ENCODE results near the gene MAPK12. TPM values are rescaled to one million over a fixed set of nuclear protein-coding genes. Genes with fewer than 3 reads are reported as not detected.

Gene MAPK12
- total and polyA plus RNA-seq, 2 donors (not counting 1 experiment from before 2014, with no cell fraction given): 16.4 to 30.1 TPM

DNA sequence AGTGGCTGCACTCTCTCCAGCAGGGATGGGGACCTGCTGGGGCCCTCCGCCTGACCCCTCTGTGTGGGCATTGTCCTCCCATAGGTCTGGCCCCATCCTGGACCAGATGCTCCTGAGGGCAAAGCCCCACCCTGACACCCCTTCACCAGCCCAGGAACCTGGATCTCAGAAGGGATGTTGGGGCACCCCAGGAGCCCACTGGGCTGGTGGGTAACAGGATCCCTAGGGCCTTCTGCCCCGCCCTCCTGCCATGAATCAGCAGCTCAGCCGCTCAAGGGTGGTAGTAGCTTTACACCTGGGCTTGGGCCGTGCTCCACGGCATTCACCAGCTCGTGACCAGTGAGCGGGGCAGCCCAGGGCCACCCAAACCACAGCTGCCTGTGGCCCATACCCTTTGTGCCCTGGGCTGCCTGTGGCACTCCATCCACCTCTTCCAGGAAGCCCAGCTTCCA is 1.0 kb upstream of the MAPK12 start:
- Histone ChIP-seq H3K36me3 (ENCODE audit: control insufficient read depth, insufficient read depth, low read length) (peaks cover 2% of the 10 kb centered on the region), H3K4me3 (replicated peaks in 1 of 4; ENCODE audit: control extremely low read depth in 1 of 4, insufficient read depth in 1 of 4, low read depth in 3 of 4, low read length in 4 of 4) (no peak overlapping the region), H3K4me2 (ENCODE audit: extremely low read depth, insufficient read depth, low read length) (no peak overlapping the region), H3K4me1 (ENCODE audit: control insufficient read depth, extremely low read depth, insufficient read depth, low read length) (peaks cover 6% of the 10 kb centered on the region), H3K9ac (ENCODE audit: insufficient read depth, low read length) (no peak overlapping the region), H3K79me2 (ENCODE audit: control insufficient read depth, insufficient read depth, low read length) (peaks cover 8% of the 10 kb centered on the region), H3K27me3 (ENCODE audit: control insufficient read depth, insufficient read depth, low read length) (no peaks in the 10 kb centered on the region), H4K20me1 (ENCODE audit: control insufficient read depth, extremely low read depth, insufficient read depth, low read length) (no peaks in the 10 kb centered on the region), H3K27ac (ENCODE audit: insufficient read depth, low read length) (no peak overlapping the region), H2AFZ (ENCODE audit: low read length) (no peak overlapping the region), H3K9me3 (ENCODE audit: control insufficient read depth, insufficient read depth, low read depth, low read length) (no peaks in the 10 kb centered on the region)
- no peak for DNase-seq (ENCODE audit: low read depth in 2 of 2)
- TF ChIP-seq EZH2 (IDR thresholded peaks at IDR 0.05; ENCODE audit: low read length, missing control alignments): no peak
- TF ChIP-seq, protein P1, sequence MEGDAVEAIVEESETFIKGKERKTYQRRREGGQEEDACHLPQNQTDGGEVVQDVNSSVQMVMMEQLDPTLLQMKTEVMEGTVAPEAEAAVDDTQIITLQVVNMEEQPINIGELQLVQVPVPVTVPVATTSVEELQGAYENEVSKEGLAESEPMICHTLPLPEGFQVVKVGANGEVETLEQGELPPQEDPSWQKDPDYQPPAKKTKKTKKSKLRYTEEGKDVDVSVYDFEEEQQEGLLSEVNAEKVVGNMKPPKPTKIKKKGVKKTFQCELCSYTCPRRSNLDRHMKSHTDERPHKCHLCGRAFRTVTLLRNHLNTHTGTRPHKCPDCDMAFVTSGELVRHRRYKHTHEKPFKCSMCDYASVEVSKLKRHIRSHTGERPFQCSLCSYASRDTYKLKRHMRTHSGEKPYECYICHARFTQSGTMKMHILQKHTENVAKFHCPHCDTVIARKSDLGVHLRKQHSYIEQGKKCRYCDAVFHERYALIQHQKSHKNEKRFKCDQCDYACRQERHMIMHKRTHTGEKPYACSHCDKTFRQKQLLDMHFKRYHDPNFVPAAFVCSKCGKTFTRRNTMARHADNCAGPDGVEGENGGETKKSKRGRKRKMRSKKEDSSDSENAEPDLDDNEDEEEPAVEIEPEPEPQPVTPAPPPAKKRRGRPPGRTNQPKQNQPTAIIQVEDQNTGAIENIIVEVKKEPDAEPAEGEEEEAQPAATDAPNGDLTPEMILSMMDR (conservative IDR thresholded peaks at IDR 0.05 in 1 of 2, IDR thresholded peaks at IDR 0.05 in 1 of 2; ENCODE audit: low read depth in 1 of 2, low read length in 2 of 2): no peak

DNA sequence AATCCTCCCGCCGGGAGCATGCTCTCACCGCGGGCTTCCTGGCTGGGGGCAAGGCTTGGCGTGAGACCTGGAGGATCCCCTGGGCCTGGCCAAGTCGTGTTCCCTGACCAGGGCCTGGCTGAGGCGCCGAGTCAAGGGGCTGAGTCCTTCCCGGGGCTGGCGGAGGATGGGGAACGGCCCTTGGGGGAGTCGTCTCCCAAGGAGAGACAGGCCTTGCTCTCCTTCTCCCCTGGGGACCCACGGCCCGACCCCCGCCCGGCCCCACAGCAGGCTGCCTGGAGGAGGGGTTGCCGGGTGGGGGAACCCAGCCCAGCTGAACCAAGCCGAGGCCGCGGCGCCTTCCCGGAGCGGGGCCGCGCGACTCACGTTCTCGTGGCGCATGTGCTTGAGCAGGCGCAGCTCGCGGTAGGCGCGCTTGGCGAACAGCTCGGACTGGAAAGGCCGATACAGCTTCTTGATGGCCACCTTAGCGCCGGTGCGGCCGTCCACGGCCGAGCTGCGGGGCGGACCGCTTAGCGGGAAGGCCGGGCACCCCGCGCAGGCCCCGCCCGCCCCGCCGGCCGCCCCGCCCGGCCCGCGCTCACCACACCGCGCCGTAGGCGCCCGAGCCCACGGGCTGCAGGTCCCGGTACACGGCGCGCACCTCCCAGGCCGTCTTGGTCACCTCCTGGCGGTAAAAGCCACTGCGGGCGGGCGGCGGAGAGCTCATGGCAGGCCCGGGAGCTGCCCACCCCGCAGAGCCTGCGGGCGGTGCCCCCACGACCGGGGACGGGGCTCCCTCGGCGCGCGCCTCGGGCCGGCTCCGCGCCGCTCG is 475 bp downstream of the MAPK12 start:
- Histone ChIP-seq H3K9me3 (ENCODE audit: control insufficient read depth, insufficient read depth, low read depth, low read length) (no peaks in the 10 kb centered on the region), H3K4me3 (replicated peaks in 1 of 4; ENCODE audit: control extremely low read depth in 1 of 4, insufficient read depth in 1 of 4, low read depth in 3 of 4, low read length in 4 of 4) (peak overlapping the region; percentile 62 to 73 (median 70)), H4K20me1 (ENCODE audit: control insufficient read depth, extremely low read depth, insufficient read depth, low read length) (no peaks in the 10 kb centered on the region), H3K27ac (ENCODE audit: insufficient read depth, low read length) (peak overlapping the region; percentile 54), H3K36me3 (ENCODE audit: control insufficient read depth, insufficient read depth, low read length) (peaks cover 9% of the 10 kb centered on the region), H3K4me2 (ENCODE audit: extremely low read depth, insufficient read depth, low read length) (peak overlapping the region; percentile 81), H3K9ac (ENCODE audit: insufficient read depth, low read length) (peak overlapping the region; percentile 72), H3K79me2 (ENCODE audit: control insufficient read depth, insufficient read depth, low read length) (peaks cover 8% of the 10 kb centered on the region), H3K27me3 (ENCODE audit: control insufficient read depth, insufficient read depth, low read length) (no peaks in the 10 kb centered on the region), H3K4me1 (ENCODE audit: control insufficient read depth, extremely low read depth, insufficient read depth, low read length) (peaks cover 6% of the 10 kb centered on the region), H2AFZ (ENCODE audit: low read length) (peak overlapping the region; percentile 46)
- TF ChIP-seq EZH2 (IDR thresholded peaks at IDR 0.05; ENCODE audit: low read length, missing control alignments): no peak
- TF ChIP-seq, protein P1 (conservative IDR thresholded peaks at IDR 0.05 in 1 of 2, IDR thresholded peaks at IDR 0.05 in 1 of 2; ENCODE audit: low read depth in 1 of 2, low read length in 2 of 2): no peak
- DNase-seq (ENCODE audit: low read depth in 2 of 2): peak; percentile 67 to 74

DNA sequence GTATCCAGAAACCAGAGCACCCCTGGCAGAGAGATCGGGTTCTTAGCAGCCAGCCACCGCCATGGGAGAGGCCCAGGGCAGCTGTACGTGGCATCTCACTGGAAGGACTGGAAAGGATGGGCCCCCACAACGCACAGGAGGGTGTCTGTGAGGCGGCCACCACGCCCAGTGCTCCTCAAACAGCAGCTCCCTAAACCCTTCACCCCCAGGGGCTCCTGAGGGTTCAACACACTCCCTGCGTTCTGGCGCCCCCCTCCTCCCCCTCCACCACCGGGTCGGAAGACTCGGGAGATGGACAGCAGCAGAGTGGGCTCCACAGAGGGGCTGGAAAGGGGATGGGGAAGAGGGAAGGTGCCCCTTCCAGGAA is 1.1 kb downstream of the MAPK12 start:
- peak in 1 of 2 donors; percentile 27 for DNase-seq (ENCODE audit: low read depth in 2 of 2)
- peak overlapping the region; percentile 46 for H2AFZ ChIP-seq (ENCODE audit: low read length)
- peak overlapping the region; percentile 54 for H3K27ac ChIP-seq (ENCODE audit: insufficient read depth, low read length)
- peaks cover 12% of the 10 kb centered on the region for H3K36me3 ChIP-seq (ENCODE audit: control insufficient read depth, insufficient read depth, low read length)
- peak overlapping the region; percentile 72 for H3K9ac ChIP-seq (ENCODE audit: insufficient read depth, low read length)
- peak overlapping the region; percentile 62 to 73 (median 70) for H3K4me3 ChIP-seq (replicated peaks in 1 of 4; ENCODE audit: control extremely low read depth in 1 of 4, insufficient read depth in 1 of 4, low read depth in 3 of 4, low read length in 4 of 4)
- H3K79me2 ChIP-seq (ENCODE audit: control insufficient read depth, insufficient read depth, low read length): peaks cover 8% of the 10 kb centered on the region
- H3K4me1 ChIP-seq (ENCODE audit: control insufficient read depth, extremely low read depth, insufficient read depth, low read length): peaks cover 6% of the 10 kb centered on the region
- H3K4me2 ChIP-seq (ENCODE audit: extremely low read depth, insufficient read depth, low read length): peak overlapping the region; percentile 81
- H4K20me1 ChIP-seq (ENCODE audit: control insufficient read depth, extremely low read depth, insufficient read depth, low read length): no peaks in the 10 kb centered on the region
- TF ChIP-seq EZH2 (IDR thresholded peaks at IDR 0.05; ENCODE audit: low read length, missing control alignments): no peak
- TF ChIP-seq, protein P1 (conservative IDR thresholded peaks at IDR 0.05 in 1 of 2, IDR thresholded peaks at IDR 0.05 in 1 of 2; ENCODE audit: low read depth in 1 of 2, low read length in 2 of 2): no peak
- H3K27me3 ChIP-seq (ENCODE audit: control insufficient read depth, insufficient read depth, low read length): no peaks in the 10 kb centered on the region
- H3K9me3 ChIP-seq (ENCODE audit: control insufficient read depth, insufficient read depth, low read depth, low read length): no peaks in the 10 kb centered on the region

All from fibroblast of lung (primary cell).